C4-2B (cell line): Measurements from ENCODE around the gene TSPAN11.
"Not testable (repeated sequence)": the region's sequence is repeated elsewhere in the genome, so short reads cannot be mapped to it uniquely, and the experiment has no call there.

Source experiments
- CTCF ChIP-seq: fragments of 450-650 bp; conservative IDR thresholded peaks from 2 replicates; pipeline ENCODE4 v1.5.1; 2017; ENCODE audit warnings: mild to moderate bottlenecking
- ZFX ChIP-seq: fragments of 450-650 bp; IDR thresholded peaks from 2 replicates; pipeline ENCODE4 v1.6.1; 2017

GRCh38 chr12:31027006-31027405 is 100.5 kb downstream of the TSPAN11 start:
- TF ChIP-seq CTCF, ZFX: not testable (repeated sequence)
